Karpas-422 (cell line): ENCODE measurements around the gene SELENOM. TPM values are rescaled to one million over a fixed set of nuclear protein-coding genes. Genes with fewer than 3 reads are reported as not detected.

ENCODE experiments used
- total RNA-seq: library from RNA; depleted of rRNA; stranded (reverse); fragments of >200 nt; shearing (Covaris generic); gene quantifications from 2 replicates; pipeline ENCODE4 v1.2.3, GENCODE V29; 2014; ENCODE audit warnings: low replicate concordance; rRNA removed

The SELENOM gene
- total RNA-seq, 1 experiment from 2014 or later, result 11.1 TPM

Other genes with a start within 250 kb of the SELENOM start
- 29.0 and 30.4 TPM in 2 replicates for gene MORC2, start 138.8 kb downstream of the SELENOM start, total RNA-seq
- 37.4 and 97.4 TPM in 2 replicates for gene TUG1, start 138.3 kb downstream of the SELENOM start, total RNA-seq
- 23.5 and 27.9 TPM in 2 replicates for gene SMTN, start 26.2 kb downstream of the SELENOM start, total RNA-seq
- gene INPP5J, start 15.4 kb upstream of the SELENOM start, total RNA-seq, result 14.4 and 18.3 TPM in 2 replicates
- not detected in 2 replicates for gene PLA2G3, start 32.9 kb upstream of the SELENOM start, total RNA-seq
- gene RNF185, start 52.6 kb upstream of the SELENOM start, total RNA-seq, result 41.1 and 44.8 TPM in 2 replicates
- gene LIMK2, start 104.7 kb upstream of the SELENOM start, total RNA-seq, result 35.0 and 35.3 TPM in 2 replicates
- gene PIK3IP1, start 184.9 kb upstream of the SELENOM start, total RNA-seq, result 17.9 and 25.3 TPM in 2 replicates
- 65.4 and 87.4 TPM in 2 replicates for gene PATZ1, start 238.8 kb upstream of the SELENOM start, total RNA-seq